ENCODE measurements around the gene STOML1.

- TF ChIP-seq CTCF (IDR thresholded peaks at IDR 0.05 in 8 of 11, conservative IDR thresholded peaks at IDR 0.05 in 3 of 11): peak in 5 of 11 experiments; percentile 3 to 69 (median 50)
- TF ChIP-seq POLR2A (IDR thresholded peaks at IDR 0.05): no peak
Measured at GRCh38 chr15:73965094-73965757, 26.9 kb downstream of the STOML1 start.

All from spleen (tissue), 7 donors.